Mesodermal cell (in vitro differentiated cells): ENCODE measurements around the gene AMACR.

Experiments
- H3K27ac ChIP-seq: 2 replicates; pipeline ENCODE4 v1.7.0; 2013; ENCODE audit warnings: mild to moderate bottlenecking, low read depth, low read length, moderate library complexity; ENCODE audit not compliant: severe bottlenecking
- H3K36me3 ChIP-seq: 2 replicates; pipeline ENCODE4 v1.7.1; 2013; ENCODE audit warnings: mild to moderate bottlenecking, low read length, moderate library complexity; ENCODE audit not compliant: control insufficient read depth, insufficient read depth
- H3K4me1 ChIP-seq: one replicate; pipeline ENCODE4 v1.7.1; 2013; ENCODE audit warnings: mild to moderate bottlenecking, low read length; ENCODE audit not compliant: insufficient read depth, control insufficient read depth, poor library complexity, severe bottlenecking
- H3K4me3 ChIP-seq: 2 replicates; pipeline ENCODE4 v1.7.0; 2013; ENCODE audit warnings: low read length, control low read depth, mild to moderate bottlenecking; ENCODE audit not compliant: insufficient read depth, poor library complexity, severe bottlenecking; ENCODE audit errors: extremely low read depth
- H3K9me3 ChIP-seq: 2 replicates; pipeline ENCODE4 v1.7.1; 2013; ENCODE audit warnings: mild to moderate bottlenecking, low read length, moderate library complexity; ENCODE audit not compliant: control insufficient read depth
- WGBS, 2 experiments: methylation state at CpG; one replicate each; pipeline ENCODE4 v1.1.5; 2013; ENCODE audit warnings: missing lambda C conversion rate in 2 of 2; ENCODE audit not compliant: insufficient coverage in 2 of 2; 5-methylcytosine and 5-hydroxymethylcytosine counted together

The AMACR gene

GRCh38 chr5:34007201-34007620 lies 639 bp downstream of the AMACR start:
- peak overlapping the region; percentile 94 for H3K27ac ChIP-seq
- 34 to 44% methylated on average over 6 to 11 of the region's 11 CpGs for WGBS, 2 experiments
- no peaks in the 10 kb centered on the region for H3K9me3 ChIP-seq
- peaks cover 4% of the 10 kb centered on the region for H3K4me1 ChIP-seq
- peaks cover 11% of the 10 kb centered on the region for H3K36me3 ChIP-seq
- peak overlapping the region; percentile 63 for H3K4me3 ChIP-seq

- Histone ChIP-seq H3K27ac (no peak overlapping the region), H3K4me1 (peaks cover 4% of the 10 kb centered on the region), H3K9me3 (no peaks in the 10 kb centered on the region), H3K4me3 (no peak overlapping the region), H3K36me3 (peaks cover 11% of the 10 kb centered on the region)
- 100% methylated on average over 1 of the region's 4 CpGs; no CpG with 5 or more reads in 1 of the 2 experiments for WGBS, 2 experiments
These were observed 2.2 kb downstream of the AMACR start for GRCh38 chr5:34005681-34006080.

GRCh38 chr5:34005211-34005610 lies 2.6 kb downstream of the AMACR start:
- H3K9me3 ChIP-seq = no peaks in the 10 kb centered on the region
- H3K36me3 ChIP-seq = peaks cover 11% of the 10 kb centered on the region
- no peak overlapping the region for H3K4me3 ChIP-seq
- 100% methylated on average over 1 of the region's 4 CpGs; no CpG with 5 or more reads in 1 of the 2 experiments for WGBS, 2 experiments
- H3K4me1 ChIP-seq = peaks cover 4% of the 10 kb centered on the region
- no peak overlapping the region for H3K27ac ChIP-seq

GRCh38 chr5:34003941-34004340 lies 3.9 kb downstream of the AMACR start:
- 86% methylated on average over 1 of the region's 4 CpGs; no CpG with 5 or more reads in 1 of the 2 experiments for WGBS, 2 experiments
- H3K36me3 ChIP-seq = peaks cover 11% of the 10 kb centered on the region
- H3K4me1 ChIP-seq = peaks cover 2% of the 10 kb centered on the region
- H3K4me3 ChIP-seq = no peak overlapping the region
- H3K27ac ChIP-seq = no peak overlapping the region
- no peaks in the 10 kb centered on the region for H3K9me3 ChIP-seq

- H3K9me3 ChIP-seq = no peaks in the 10 kb centered on the region
- peaks cover 15% of the 10 kb centered on the region for H3K36me3 ChIP-seq
- no peak overlapping the region for H3K27ac ChIP-seq
- H3K4me1 ChIP-seq = no peaks in the 10 kb centered on the region
- 89 to 95% methylated on average over 7 to 10 of the region's 10 CpGs for WGBS, 2 experiments
- no peak overlapping the region for H3K4me3 ChIP-seq
These were observed 5.1 kb downstream of the AMACR start for GRCh38 chr5:34002629-34003328.

GRCh38 chr5:34001241-34001841 lies 6.5 kb downstream of the AMACR start:
- Histone ChIP-seq H3K4me1 (no peaks in the 10 kb centered on the region), H3K36me3 (peaks cover 18% of the 10 kb centered on the region), H3K9me3 (no peaks in the 10 kb centered on the region), H3K4me3 (no peak overlapping the region), H3K27ac (peak overlapping the region; percentile 65)
- WGBS, 2 experiments = 89% methylated on average over 7 to 10 of the region's 10 CpGs

GRCh38 chr5:33999978-34000377 lies 7.9 kb downstream of the AMACR start:
- Histone ChIP-seq H3K9me3 (no peaks in the 10 kb centered on the region), H3K4me1 (no peaks in the 10 kb centered on the region), H3K36me3 (peaks cover 16% of the 10 kb centered on the region), H3K4me3 (no peak overlapping the region), H3K27ac (no peak overlapping the region)
- 90 to 94% methylated on average over 3 to 4 of the region's 4 CpGs for WGBS, 2 experiments

GRCh38 chr5:33997331-33997983 lies 10.4 kb downstream of the AMACR start:
- H3K9me3 ChIP-seq = no peaks in the 10 kb centered on the region
- peaks cover 16% of the 10 kb centered on the region for H3K36me3 ChIP-seq
- no peak overlapping the region for H3K4me3 ChIP-seq
- no peak overlapping the region for H3K27ac ChIP-seq
- H3K4me1 ChIP-seq = no peaks in the 10 kb centered on the region
- WGBS, 2 experiments = 73 to 77% methylated on average over 5 of the region's 6 CpGs

- Histone ChIP-seq H3K4me3 (no peak overlapping the region), H3K36me3 (peaks cover 16% of the 10 kb centered on the region), H3K27ac (no peak overlapping the region), H3K4me1 (no peaks in the 10 kb centered on the region), H3K9me3 (no peaks in the 10 kb centered on the region)
- WGBS, 2 experiments = 57 to 100% methylated on average over 1 of the region's 2 CpGs
These were observed 12.0 kb downstream of the AMACR start for GRCh38 chr5:33995865-33996264.

GRCh38 chr5:33994845-33995244 lies 13.0 kb downstream of the AMACR start:
- no peak overlapping the region for H3K27ac ChIP-seq
- H3K4me3 ChIP-seq = no peak overlapping the region
- WGBS, 2 experiments = no CpG with 5 or more reads among the region's 1 CpG
- peaks cover 16% of the 10 kb centered on the region for H3K36me3 ChIP-seq
- no peaks in the 10 kb centered on the region for H3K9me3 ChIP-seq
- no peaks in the 10 kb centered on the region for H3K4me1 ChIP-seq
